Peyer's patch (tissue), 4 donors: ENCODE data around the gene ARL8B. TPM values are rescaled to one million over a fixed set of nuclear protein-coding genes. Genes with fewer than 3 reads are reported as not detected.
A peak's percentile ranks its signal among the peaks of the same experiment; 100 is the strongest.
"Not testable (repeated sequence)": the region's sequence is repeated elsewhere in the genome, so short reads cannot be mapped to it uniquely, and the experiment has no call there.

ENCODE experiments used
- DNase-seq, 3 donors: peaks; one replicate each; pipeline ENCODE4 v3.0.0-alpha.2; 2017 to 2019
- H3K27ac ChIP-seq, 4 donors: fragments of 200-600 bp; sonication (generic); one replicate each; pipeline ENCODE4 v1.5.1; 2016 to 2019
- H3K27me3 ChIP-seq, 2 donors: fragments of 200-600 bp; sonication (generic); one replicate each; pipeline ENCODE4 v1.5.1; 2019
- H3K36me3 ChIP-seq, 3 donors: fragments of 200-600 bp; sonication (generic); one replicate each; pipeline ENCODE4 v1.5.1; 2016 to 2019
- H3K4me1 ChIP-seq, 4 donors: fragments of 200-600 bp; sonication (generic); one replicate each; pipeline ENCODE4 v1.5.1; 2016 to 2019
- H3K4me3 ChIP-seq, 4 donors: fragments of 200-600 bp; sonication (generic); 1 replicate in 3 of 4; 2 replicates in 1 of 4; pipeline ENCODE4 v1.5.1; 2016 to 2019; ENCODE audit warnings: mild to moderate bottlenecking in 1 of 4
- H3K9me3 ChIP-seq, 4 donors: fragments of 200-600 bp; sonication (generic); one replicate each; pipeline ENCODE4 v1.5.1; 2016 to 2019; ENCODE audit warnings: mild to moderate bottlenecking in 1 of 4
- POLR2A ChIP-seq, 2 donors: fragments of 450-650 bp; IDR thresholded peaks; one replicate each; pipeline ENCODE4 v1.5.1; 2017; ENCODE audit warnings: antibody characterized with exemption in 2 of 2, mild to moderate bottlenecking in 2 of 2, moderate library complexity in 2 of 2
- total RNA-seq, 4 donors: library from RNA; depleted of rRNA; stranded (reverse); fragments of >200 nt; gene quantifications; one replicate each; pipeline ENCODE4 v1.1.0, GENCODE V29; 2016
- TF ChIP-seq, protein P1 (sequence below), 6 experiments: fragments of 450-650 bp in 4 of 6; fragments of 200-600 bp in 2 of 6; sonication (generic) in 1 of 6; IDR thresholded peaks; one replicate each; pipeline ENCODE4 v1.5.1; 2017 to 2019; ENCODE audit warnings: antibody characterized with exemption in 6 of 6, mild to moderate bottlenecking in 3 of 6, moderate library complexity in 1 of 6

ARL8B gene
- total RNA-seq, 4 donors from 2014 or later, result 32.6 to 47.0 (median 36.8) TPM

DNA sequence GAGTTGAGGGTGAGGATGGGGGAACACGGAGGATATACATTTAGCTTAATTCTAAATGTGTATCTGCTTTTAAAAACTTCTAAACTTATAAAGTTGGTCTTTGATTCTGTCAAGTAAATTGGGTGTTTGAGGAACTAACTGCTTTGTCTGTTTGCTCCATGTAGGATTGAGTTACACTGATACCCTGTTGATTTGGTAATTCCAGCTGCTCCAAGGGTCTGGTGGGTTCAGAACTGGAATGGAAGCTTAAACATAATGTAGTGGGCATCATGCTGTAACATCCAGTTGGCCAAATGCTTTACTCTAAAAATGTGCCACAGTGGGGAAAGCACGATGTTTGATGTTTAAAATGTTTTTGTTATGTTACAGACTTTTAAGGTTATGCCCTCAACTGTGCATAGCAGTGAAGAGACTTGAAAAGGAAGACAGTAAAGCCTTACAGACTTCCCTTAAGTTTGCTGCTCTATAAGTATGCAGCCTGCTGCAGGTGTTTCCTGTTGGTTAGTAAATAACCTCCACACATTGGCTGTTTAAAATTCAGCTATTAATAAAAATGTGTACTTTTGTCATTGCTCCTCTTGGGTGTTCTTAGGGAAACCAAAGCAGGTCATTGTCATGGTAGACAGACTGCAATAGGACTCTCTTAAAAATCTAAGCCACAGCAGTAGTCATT lies 59.5 kb downstream of the ARL8B start:
- Histone ChIP-seq H3K27me3 (no peaks in the 10 kb centered on the region), H3K4me3 (no peak overlapping the region), H3K4me1 (peaks cover 0 to 11% (median 2%) of the 10 kb centered on the region in 4 donors), H3K36me3 (peaks cover 0 to 54% (median 0%) of the 10 kb centered on the region in 3 donors), H3K27ac (peak overlapping the region in 2 of 4 donors; percentile 42 to 64), H3K9me3 (no peaks in the 10 kb centered on the region)
- DNase-seq, result peak in 2 of 3 donors; percentile 64 to 68
- TF ChIP-seq POLR2A (IDR thresholded peaks at IDR 0.05), result no peak
- TF ChIP-seq, protein P1, sequence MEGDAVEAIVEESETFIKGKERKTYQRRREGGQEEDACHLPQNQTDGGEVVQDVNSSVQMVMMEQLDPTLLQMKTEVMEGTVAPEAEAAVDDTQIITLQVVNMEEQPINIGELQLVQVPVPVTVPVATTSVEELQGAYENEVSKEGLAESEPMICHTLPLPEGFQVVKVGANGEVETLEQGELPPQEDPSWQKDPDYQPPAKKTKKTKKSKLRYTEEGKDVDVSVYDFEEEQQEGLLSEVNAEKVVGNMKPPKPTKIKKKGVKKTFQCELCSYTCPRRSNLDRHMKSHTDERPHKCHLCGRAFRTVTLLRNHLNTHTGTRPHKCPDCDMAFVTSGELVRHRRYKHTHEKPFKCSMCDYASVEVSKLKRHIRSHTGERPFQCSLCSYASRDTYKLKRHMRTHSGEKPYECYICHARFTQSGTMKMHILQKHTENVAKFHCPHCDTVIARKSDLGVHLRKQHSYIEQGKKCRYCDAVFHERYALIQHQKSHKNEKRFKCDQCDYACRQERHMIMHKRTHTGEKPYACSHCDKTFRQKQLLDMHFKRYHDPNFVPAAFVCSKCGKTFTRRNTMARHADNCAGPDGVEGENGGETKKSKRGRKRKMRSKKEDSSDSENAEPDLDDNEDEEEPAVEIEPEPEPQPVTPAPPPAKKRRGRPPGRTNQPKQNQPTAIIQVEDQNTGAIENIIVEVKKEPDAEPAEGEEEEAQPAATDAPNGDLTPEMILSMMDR (IDR thresholded peaks at IDR 0.05), result no peak

- H3K27ac ChIP-seq, result peak overlapping the region in 1 of 4 donors; percentile 14
- H3K36me3 ChIP-seq, result peaks cover 0 to 35% (median 0%) of the 10 kb centered on the region in 3 donors
- H3K9me3 ChIP-seq, DNase-seq, H3K27me3 ChIP-seq, H3K4me3 ChIP-seq: not testable (repeated sequence)
- peaks cover 0 to 11% (median 3%) of the 10 kb centered on the region in 4 donors for H3K4me1 ChIP-seq
These were observed 61.6 kb downstream of the ARL8B start for GRCh38 chr3:5183714-5184113.

DNA sequence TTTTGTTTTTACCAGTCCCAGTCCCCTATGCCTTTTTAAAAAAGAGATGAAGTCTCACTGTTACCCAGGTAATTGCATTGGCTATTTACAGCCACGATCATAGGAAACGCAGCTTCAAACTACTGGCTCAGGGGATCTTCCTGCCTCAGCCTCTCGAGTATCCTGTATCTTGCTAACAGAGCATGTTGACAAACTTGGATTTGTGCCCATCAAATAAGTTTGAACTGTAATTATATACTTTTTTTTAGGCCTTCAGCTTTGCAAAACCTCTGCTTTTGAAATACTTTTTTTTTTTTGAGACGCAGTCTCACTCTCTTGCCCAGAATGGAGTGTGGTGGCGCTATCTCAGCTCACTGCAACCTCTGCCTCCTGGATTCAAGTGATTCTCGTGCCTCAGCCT lies 62.4 kb downstream of the ARL8B start:
- DNase-seq, result no peak
- peaks cover 0 to 12% (median 5%) of the 10 kb centered on the region in 4 donors for H3K4me1 ChIP-seq
- peaks cover 0 to 28% (median 0%) of the 10 kb centered on the region in 3 donors for H3K36me3 ChIP-seq
- TF ChIP-seq POLR2A (IDR thresholded peaks at IDR 0.05), result no peak
- TF ChIP-seq, protein P1 (IDR thresholded peaks at IDR 0.05), result no peak
- H3K9me3 ChIP-seq, result no peaks in the 10 kb centered on the region
- H3K27me3 ChIP-seq, result no peaks in the 10 kb centered on the region
- no peak overlapping the region for H3K4me3 ChIP-seq
- H3K27ac ChIP-seq, result no peak overlapping the region

DNA sequence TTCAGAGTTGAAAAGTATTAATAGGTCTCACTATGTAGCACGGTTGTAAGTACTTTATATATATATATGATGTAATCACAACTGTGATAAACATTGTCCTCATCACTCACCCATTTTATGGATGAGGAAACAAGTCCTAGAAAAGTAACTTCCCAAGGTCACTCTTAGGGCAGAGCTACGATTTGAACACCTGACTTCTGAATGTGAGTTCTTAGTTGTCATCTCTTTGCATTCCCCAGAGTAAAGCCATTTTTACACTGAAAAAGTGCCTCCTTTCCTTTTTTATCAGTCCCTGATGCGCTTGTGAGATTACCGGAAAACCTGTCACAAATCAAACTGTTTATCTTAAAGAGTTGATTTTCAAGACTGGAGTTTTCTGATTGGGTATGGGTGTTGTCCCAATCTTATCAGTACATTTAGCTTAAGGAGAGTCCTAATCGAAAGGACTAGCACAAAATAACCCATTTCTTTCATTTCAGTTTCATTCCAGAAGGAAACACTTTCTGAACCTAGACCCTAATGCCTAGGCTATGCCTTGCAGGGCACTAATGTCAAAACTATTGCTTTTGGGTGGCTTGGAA lies 63.1 kb downstream of the ARL8B start:
- Histone ChIP-seq H3K27ac (peak overlapping the region in 1 of 4 donors; percentile 2), H3K27me3 (no peaks in the 10 kb centered on the region), H3K4me1 (peaks cover 0 to 19% (median 8%) of the 10 kb centered on the region in 4 donors), H3K9me3 (no peaks in the 10 kb centered on the region), H3K36me3 (peaks cover 0 to 22% (median 0%) of the 10 kb centered on the region in 3 donors), H3K4me3 (no peak overlapping the region)
- TF ChIP-seq POLR2A (IDR thresholded peaks at IDR 0.05), result no peak
- TF ChIP-seq, protein P1 (IDR thresholded peaks at IDR 0.05), result no peak
- no peak for DNase-seq

- H3K4me1 ChIP-seq, result peaks cover 0 to 23% (median 5%) of the 10 kb centered on the region in 4 donors
- no peak for DNase-seq
These were observed 64.2 kb downstream of the ARL8B start for GRCh38 chr3:5186089-5186857.

More at GRCh38 chr3:5186089-5186857, 64.2 kb downstream of the ARL8B start:
- H3K27me3 ChIP-seq, result no peaks in the 10 kb centered on the region
- H3K4me3 ChIP-seq, result peak overlapping the region; percentile 82 to 99 (median 97)
- peak overlapping the region; percentile 70 to 100 (median 86) for H3K27ac ChIP-seq
- no peaks in the 10 kb centered on the region for H3K9me3 ChIP-seq
- peaks cover 0 to 11% (median 0%) of the 10 kb centered on the region in 3 donors for H3K36me3 ChIP-seq
- no peak for TF ChIP-seq POLR2A (IDR thresholded peaks at IDR 0.05)
- TF ChIP-seq, protein P1 (IDR thresholded peaks at IDR 0.05), result no peak
